PC-9 (cell line): Measurements from ENCODE around the gene ADGRL4.

Experiments used
- EZH2 ChIP-seq: fragments of 200-600 bp; sonication (generic); IDR thresholded peaks from 2 replicates; pipeline ENCODE4 v1.8.0; 2017; ENCODE audit warnings: antibody characterized with exemption, low read depth
- TF ChIP-seq, protein P1 (sequence below): fragments of 200-600 bp; sonication (generic); conservative IDR thresholded peaks from 2 replicates; pipeline ENCODE4 v1.6.1; 2017; ENCODE audit warnings: mixed run types, antibody characterized with exemption, mild to moderate bottlenecking, moderate library complexity

DNA sequence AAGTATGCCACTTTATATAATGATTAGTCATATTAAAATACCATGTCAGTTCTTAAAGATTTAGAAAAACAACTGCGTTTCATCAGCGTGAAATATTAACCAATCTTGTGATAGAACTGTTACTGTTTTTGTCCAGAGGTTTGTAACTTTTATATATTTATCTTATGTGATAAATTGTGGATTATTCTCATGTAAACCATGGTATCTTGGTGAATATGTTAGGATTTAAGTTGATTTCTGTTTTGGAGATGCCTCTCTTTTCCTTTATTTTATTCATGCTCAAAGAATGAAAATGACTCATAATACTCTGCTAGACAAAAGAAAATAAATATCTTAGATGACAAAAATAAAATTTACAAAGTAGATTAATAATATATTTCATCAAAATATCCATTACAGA lies 88.4 kb downstream of the ADGRL4 start:
- TF ChIP-seq, protein P1, sequence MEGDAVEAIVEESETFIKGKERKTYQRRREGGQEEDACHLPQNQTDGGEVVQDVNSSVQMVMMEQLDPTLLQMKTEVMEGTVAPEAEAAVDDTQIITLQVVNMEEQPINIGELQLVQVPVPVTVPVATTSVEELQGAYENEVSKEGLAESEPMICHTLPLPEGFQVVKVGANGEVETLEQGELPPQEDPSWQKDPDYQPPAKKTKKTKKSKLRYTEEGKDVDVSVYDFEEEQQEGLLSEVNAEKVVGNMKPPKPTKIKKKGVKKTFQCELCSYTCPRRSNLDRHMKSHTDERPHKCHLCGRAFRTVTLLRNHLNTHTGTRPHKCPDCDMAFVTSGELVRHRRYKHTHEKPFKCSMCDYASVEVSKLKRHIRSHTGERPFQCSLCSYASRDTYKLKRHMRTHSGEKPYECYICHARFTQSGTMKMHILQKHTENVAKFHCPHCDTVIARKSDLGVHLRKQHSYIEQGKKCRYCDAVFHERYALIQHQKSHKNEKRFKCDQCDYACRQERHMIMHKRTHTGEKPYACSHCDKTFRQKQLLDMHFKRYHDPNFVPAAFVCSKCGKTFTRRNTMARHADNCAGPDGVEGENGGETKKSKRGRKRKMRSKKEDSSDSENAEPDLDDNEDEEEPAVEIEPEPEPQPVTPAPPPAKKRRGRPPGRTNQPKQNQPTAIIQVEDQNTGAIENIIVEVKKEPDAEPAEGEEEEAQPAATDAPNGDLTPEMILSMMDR = no peak
- no peak for TF ChIP-seq EZH2
